Adrenal gland (tissue), 5 donors: ENCODE data around the gene PCDH9.

ENCODE experiments used
- POLR2A ChIP-seq, 2 donors: fragments of 450-650 bp; IDR thresholded peaks; one replicate each; pipeline ENCODE4 v1.6.1; 2017; ENCODE audit warnings: antibody characterized with exemption in 2 of 2, mild to moderate bottlenecking in 2 of 2, moderate library complexity in 1 of 2
- TF ChIP-seq, protein P1 (sequence below), 6 experiments: fragments of 450-650 bp in 4 of 6; fragments of 200-600 bp in 2 of 6; sonication (generic) in 1 of 6; IDR thresholded peaks; 1 replicate in 5 of 6; 2 replicates in 1 of 6; pipeline versions ENCODE4 v1.5.1 to v1.8.0; 2016 to 2021; ENCODE audit warnings: antibody characterized with exemption in 6 of 6, mild to moderate bottlenecking in 2 of 6, moderate library complexity in 1 of 6
- donor health status: DM: no; HTN: no; CAD: no.

DNA sequence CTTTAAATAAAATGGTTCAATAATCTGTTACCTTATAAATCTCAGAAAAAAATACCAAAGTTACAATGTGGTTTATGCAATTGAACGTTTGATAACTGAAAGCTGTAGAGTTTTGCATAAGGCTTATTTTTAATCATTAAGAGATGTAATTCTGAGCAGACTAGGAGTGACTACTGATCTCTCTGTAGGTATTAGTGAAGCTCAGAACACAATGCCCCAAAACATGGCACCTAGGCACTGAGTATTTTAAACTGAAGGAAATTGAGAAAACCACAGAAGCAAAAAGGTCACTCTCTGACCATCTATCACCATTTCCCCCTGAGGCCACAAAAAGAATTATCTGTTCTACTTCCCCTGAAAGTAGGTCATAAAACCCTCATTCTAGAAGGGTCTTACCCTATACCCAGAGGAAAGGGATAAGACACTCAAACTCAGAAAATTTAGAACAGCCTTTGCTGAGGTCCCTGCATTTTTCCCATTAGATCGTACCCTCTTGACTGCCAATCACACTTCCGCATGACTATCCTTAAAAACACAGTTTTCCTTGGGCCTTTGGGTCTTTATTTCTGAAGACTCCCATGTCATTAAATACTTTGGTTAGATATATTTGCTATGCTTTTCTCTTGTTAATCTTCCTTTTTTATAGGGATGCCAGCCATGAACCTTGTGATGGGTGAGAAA is 158.1 kb downstream of the PCDH9 start:
- TF ChIP-seq, protein P1, sequence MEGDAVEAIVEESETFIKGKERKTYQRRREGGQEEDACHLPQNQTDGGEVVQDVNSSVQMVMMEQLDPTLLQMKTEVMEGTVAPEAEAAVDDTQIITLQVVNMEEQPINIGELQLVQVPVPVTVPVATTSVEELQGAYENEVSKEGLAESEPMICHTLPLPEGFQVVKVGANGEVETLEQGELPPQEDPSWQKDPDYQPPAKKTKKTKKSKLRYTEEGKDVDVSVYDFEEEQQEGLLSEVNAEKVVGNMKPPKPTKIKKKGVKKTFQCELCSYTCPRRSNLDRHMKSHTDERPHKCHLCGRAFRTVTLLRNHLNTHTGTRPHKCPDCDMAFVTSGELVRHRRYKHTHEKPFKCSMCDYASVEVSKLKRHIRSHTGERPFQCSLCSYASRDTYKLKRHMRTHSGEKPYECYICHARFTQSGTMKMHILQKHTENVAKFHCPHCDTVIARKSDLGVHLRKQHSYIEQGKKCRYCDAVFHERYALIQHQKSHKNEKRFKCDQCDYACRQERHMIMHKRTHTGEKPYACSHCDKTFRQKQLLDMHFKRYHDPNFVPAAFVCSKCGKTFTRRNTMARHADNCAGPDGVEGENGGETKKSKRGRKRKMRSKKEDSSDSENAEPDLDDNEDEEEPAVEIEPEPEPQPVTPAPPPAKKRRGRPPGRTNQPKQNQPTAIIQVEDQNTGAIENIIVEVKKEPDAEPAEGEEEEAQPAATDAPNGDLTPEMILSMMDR (IDR thresholded peaks at IDR 0.05): no peak
- TF ChIP-seq POLR2A (IDR thresholded peaks at IDR 0.05): no peak
